ENCODE data around the gene ADARB1.

ADARB1 gene

DNA sequence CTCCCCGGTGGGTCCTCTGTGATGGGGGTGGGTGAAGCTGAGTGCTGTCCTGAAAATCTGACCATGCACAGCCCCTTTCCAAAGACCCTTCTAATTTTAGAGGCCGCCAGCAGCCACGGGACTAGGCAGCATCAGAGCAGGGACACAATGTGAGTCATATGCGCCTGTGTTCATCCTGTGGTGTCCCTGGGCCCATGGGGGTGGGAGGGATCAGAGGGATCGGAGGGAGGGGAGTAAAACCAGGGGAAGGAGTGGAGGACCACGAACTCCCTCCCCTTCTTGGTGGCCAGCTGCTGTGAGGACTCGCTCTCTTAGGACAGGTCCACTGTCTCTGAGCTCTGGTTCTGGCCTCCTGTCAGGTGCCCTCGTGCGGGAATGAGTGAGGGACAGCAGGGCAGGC lies 61.5 kb downstream of the ADARB1 start:
- TF ChIP-seq CTCF (IDR thresholded peaks at IDR 0.05), result no peak

GRCh38 chr21:45136500-45136899 lies 62.1 kb downstream of the ADARB1 start:
- no peak for TF ChIP-seq CTCF (IDR thresholded peaks at IDR 0.05)

- peak; percentile 79 for TF ChIP-seq CTCF (IDR thresholded peaks at IDR 0.05)
Measured at GRCh38 chr21:45136927-45137611, 62.7 kb downstream of the ADARB1 start.

- TF ChIP-seq CTCF (IDR thresholded peaks at IDR 0.05), result no peak
Measured at GRCh38 chr21:45137612-45137937, 63.2 kb downstream of the ADARB1 start.

- TF ChIP-seq CTCF (IDR thresholded peaks at IDR 0.05), result peak; percentile 80
Measured at GRCh38 chr21:45138199-45139002, 64.0 kb downstream of the ADARB1 start.

- no peak for TF ChIP-seq CTCF (IDR thresholded peaks at IDR 0.05)
Measured at GRCh38 chr21:45139473-45139872, 65.1 kb downstream of the ADARB1 start.

GRCh38 chr21:45140346-45140940 lies 66.1 kb downstream of the ADARB1 start:
- peak; percentile 79 for TF ChIP-seq CTCF (IDR thresholded peaks at IDR 0.05)

Data from LNCAP (cell line).